Keratinocyte (primary cell): ENCODE results near the gene RCAN2. TPM values are rescaled to one million over a fixed set of nuclear protein-coding genes. Genes with fewer than 3 reads are reported as not detected.

Experiments used
- DNase-seq: peaks from one replicate; pipeline ENCODE4 v3.0.0-alpha.2; 2011; ENCODE audit warnings: low read depth, missing footprints, low spot score
- FAIRE-seq: peaks from 2 replicates; lab custom pipeline; 2011; peaks lifted over from hg19 to GRCh38; lab: Jason Lieb, UNC
- H2AFZ ChIP-seq: 2 replicates; pipeline ENCODE4 v1.6.0; 2012; ENCODE audit warnings: low read length, control low read depth, inconsistent platforms; ENCODE audit not compliant: control insufficient read depth
- H3K27ac ChIP-seq: 2 replicates; pipeline ENCODE4 v1.5.1; 2011; ENCODE audit warnings: low read length; ENCODE audit not compliant: control insufficient read depth, insufficient read depth
- H3K27me3 ChIP-seq: 3 replicates; pipeline ENCODE4 v1.6.0; 2011; ENCODE audit warnings: low read length; ENCODE audit not compliant: control insufficient read depth, insufficient read depth; ENCODE audit errors: extremely low read depth
- H3K36me3 ChIP-seq, 2 experiments: 2 replicates in 1 of 2; 3 replicates in 1 of 2; pipeline ENCODE4 v1.5.1; 2011; ENCODE audit warnings: low read length in 2 of 2, mild to moderate bottlenecking in 1 of 2; ENCODE audit not compliant: control insufficient read depth in 2 of 2, insufficient read depth in 2 of 2; ENCODE audit errors: extremely low read depth in 1 of 2
- H3K4me1 ChIP-seq: 3 replicates; pipeline ENCODE4 v1.5.1; 2011; ENCODE audit warnings: low read length; ENCODE audit not compliant: control insufficient read depth, insufficient read depth; ENCODE audit errors: extremely low read depth
- H3K4me2 ChIP-seq: 3 replicates; pipeline ENCODE4 v1.6.0; 2011; ENCODE audit warnings: low read depth, low read length; ENCODE audit not compliant: control insufficient read depth, insufficient read depth; ENCODE audit errors: extremely low read depth
- H3K4me3 ChIP-seq, 3 experiments: fragments of 200-600 bp in 1 of 3; sonication (generic) in 1 of 3; 2 replicates in 2 of 3; 3 replicates in 1 of 3; pipeline ENCODE4 v1.5.1; 2011 to 2016; ENCODE audit warnings: low read length in 3 of 3, mild to moderate bottlenecking in 3 of 3, control low read depth in 2 of 3, inconsistent platforms in 1 of 3, low read depth in 1 of 3, mixed read lengths in 1 of 3, mixed run types in 1 of 3, moderate library complexity in 1 of 3; ENCODE audit not compliant: control insufficient read depth in 2 of 3, insufficient read depth in 2 of 3; ENCODE audit errors: extremely low read depth in 1 of 3
- H3K79me2 ChIP-seq: 2 replicates; pipeline ENCODE4 v1.6.0; 2012; ENCODE audit warnings: low read length; ENCODE audit not compliant: control insufficient read depth, insufficient read depth
- H3K9ac ChIP-seq: 3 replicates; pipeline ENCODE4 v1.6.0; 2011; ENCODE audit warnings: low read length; ENCODE audit not compliant: control insufficient read depth, insufficient read depth; ENCODE audit errors: extremely low read depth
- H3K9me1 ChIP-seq: 3 replicates; pipeline ENCODE4 v1.6.0; 2011; ENCODE audit warnings: low read length; ENCODE audit not compliant: control insufficient read depth, insufficient read depth; ENCODE audit errors: extremely low read depth
- H3K9me3 ChIP-seq: 2 replicates; pipeline ENCODE4 v1.5.1; 2012; ENCODE audit warnings: low read depth, low read length; ENCODE audit not compliant: control insufficient read depth
- H4K20me1 ChIP-seq: 3 replicates; pipeline ENCODE4 v1.6.0; 2011; ENCODE audit warnings: low read length; ENCODE audit not compliant: control insufficient read depth, insufficient read depth; ENCODE audit errors: extremely low read depth
- EZH2 ChIP-seq: IDR thresholded peaks from one replicate; pipeline ENCODE4 v1.6.1; 2012; ENCODE audit warnings: inconsistent platforms, mild to moderate bottlenecking, low read length, moderate library complexity
- dilution Hi-C: fragments of 300-500 bp; cut with MboI; formaldehyde crosslinking; loops from one replicate; pipeline ENCODE4 v1.7.0; 2020; ENCODE audit warnings: low sequenced_read_pairs; ENCODE audit not compliant: extremely low pct_ligation_motif_present
- polyA plus RNA-seq, 5 experiments: library from polyadenylated mRNA; depleted of rRNA in 3 of 5; stranded (reverse) in 3 of 5; stranded (forward) in 1 of 5; unstranded in 1 of 5; fragments of >200 nt; gene quantifications; 1 replicate in 1 of 5; 2 replicates in 3 of 5; 3 replicates in 1 of 5; pipeline versions ENCODE4 v1.2.1 to v1.2.3, GENCODE V29; 2011 to 2012; ENCODE audit warnings: missing spikeins in 2 of 5, low read depth in 1 of 5, low replicate concordance in 1 of 5
- TF ChIP-seq, protein P1 (sequence below), 3 experiments: IDR thresholded peaks in 1 of 3; conservative IDR thresholded peaks in 1 of 3; optimal IDR thresholded peaks in 1 of 3; 2 replicates in 2 of 3; 3 replicates in 1 of 3; pipeline versions ENCODE3 to v1.5.1; 2011; ENCODE audit warnings: low read length in 3 of 3, mild to moderate bottlenecking in 3 of 3, moderate library complexity in 2 of 3, control low read depth in 1 of 3, inconsistent platforms in 1 of 3; ENCODE audit not compliant: insufficient read depth in 2 of 3; ENCODE audit errors: extremely low read depth in 1 of 3

Gene RCAN2
- polyA plus RNA-seq, 1 donor (not counting 4 experiments of a cell fraction or from before 2014, with no cell fraction given) = not detected

DNA sequence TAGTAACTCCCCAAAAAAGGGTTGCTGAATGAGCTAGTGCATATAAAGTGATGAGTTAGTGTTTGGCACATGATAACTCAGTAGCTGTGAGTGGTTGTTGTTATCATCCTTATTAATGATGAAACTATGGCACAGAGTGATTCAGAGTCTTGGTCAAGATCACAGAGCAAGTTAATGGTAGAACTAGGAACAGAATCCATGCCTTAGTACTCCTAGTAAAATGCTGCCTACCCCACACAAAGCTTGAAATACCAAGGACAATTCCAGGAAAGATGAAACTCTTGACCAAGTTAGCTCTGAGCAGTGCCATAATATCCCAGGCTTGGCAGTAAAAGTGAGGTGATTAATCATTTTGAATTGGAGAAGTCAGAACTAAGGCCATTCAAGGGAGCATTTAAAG lies 211.4 kb downstream of the RCAN2 start:
- Histone ChIP-seq H3K9ac (no peak overlapping the region), H2AFZ (no peak overlapping the region), H3K9me3 (no peaks in the 10 kb centered on the region), H3K27ac (no peak overlapping the region), H3K4me2 (no peak overlapping the region), H3K4me3 (no peak overlapping the region), H3K36me3 (no peaks in the 10 kb centered on the region), H3K27me3 (no peaks in the 10 kb centered on the region), H4K20me1 (no peaks in the 10 kb centered on the region), H3K4me1 (no peaks in the 10 kb centered on the region), H3K9me1 (no peaks in the 10 kb centered on the region), H3K79me2 (no peaks in the 10 kb centered on the region)
- dilution Hi-C loops = no loop called here
- no peak for DNase-seq
- TF ChIP-seq, protein P1, sequence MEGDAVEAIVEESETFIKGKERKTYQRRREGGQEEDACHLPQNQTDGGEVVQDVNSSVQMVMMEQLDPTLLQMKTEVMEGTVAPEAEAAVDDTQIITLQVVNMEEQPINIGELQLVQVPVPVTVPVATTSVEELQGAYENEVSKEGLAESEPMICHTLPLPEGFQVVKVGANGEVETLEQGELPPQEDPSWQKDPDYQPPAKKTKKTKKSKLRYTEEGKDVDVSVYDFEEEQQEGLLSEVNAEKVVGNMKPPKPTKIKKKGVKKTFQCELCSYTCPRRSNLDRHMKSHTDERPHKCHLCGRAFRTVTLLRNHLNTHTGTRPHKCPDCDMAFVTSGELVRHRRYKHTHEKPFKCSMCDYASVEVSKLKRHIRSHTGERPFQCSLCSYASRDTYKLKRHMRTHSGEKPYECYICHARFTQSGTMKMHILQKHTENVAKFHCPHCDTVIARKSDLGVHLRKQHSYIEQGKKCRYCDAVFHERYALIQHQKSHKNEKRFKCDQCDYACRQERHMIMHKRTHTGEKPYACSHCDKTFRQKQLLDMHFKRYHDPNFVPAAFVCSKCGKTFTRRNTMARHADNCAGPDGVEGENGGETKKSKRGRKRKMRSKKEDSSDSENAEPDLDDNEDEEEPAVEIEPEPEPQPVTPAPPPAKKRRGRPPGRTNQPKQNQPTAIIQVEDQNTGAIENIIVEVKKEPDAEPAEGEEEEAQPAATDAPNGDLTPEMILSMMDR (optimal IDR thresholded peaks at IDR 0.05 in 1 of 3, IDR thresholded peaks at IDR 0.05 in 1 of 3, conservative IDR thresholded peaks at IDR 0.05 in 1 of 3; ENCODE audit: extremely low read depth in 1 of 3, insufficient read depth in 2 of 3, low read length in 3 of 3) = no peak
- TF ChIP-seq EZH2 = no peak
- FAIRE-seq = no peak

DNA sequence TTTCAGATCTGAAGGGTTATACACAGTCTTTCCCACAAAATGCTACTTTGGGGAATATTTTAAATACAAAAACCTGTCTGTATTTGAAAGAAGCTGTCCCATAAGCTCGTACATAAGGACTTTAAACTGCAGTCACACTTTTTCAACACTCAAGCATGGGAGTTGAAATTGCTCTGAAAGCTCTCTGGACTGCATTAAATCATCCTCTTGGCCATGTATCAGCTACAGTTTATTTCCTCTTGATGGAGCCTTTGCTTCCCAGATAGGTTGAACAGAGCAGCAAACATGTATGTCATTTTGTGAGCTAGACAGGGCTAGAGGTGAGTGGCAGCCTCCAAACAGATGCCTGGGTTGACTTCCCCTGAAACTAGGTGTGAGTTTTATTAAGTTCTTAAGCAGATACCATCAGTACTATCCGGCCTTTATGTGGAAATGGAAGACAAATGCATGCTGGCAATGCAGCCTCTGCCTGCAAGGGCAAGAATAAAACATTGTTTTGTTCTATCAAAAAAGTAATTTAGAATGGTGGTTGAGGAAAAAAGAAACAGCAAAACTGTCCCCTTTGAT lies 214.6 kb downstream of the RCAN2 start:
- Histone ChIP-seq H3K27me3 (no peaks in the 10 kb centered on the region), H4K20me1 (no peaks in the 10 kb centered on the region), H3K27ac (no peak overlapping the region), H3K4me2 (no peak overlapping the region), H3K36me3 (no peaks in the 10 kb centered on the region), H3K4me1 (no peaks in the 10 kb centered on the region), H2AFZ (no peak overlapping the region), H3K9ac (no peak overlapping the region), H3K4me3 (no peak overlapping the region), H3K9me1 (no peaks in the 10 kb centered on the region), H3K9me3 (no peaks in the 10 kb centered on the region), H3K79me2 (no peaks in the 10 kb centered on the region)
- dilution Hi-C loops = no loop called here
- no peak for TF ChIP-seq EZH2
- TF ChIP-seq, protein P1 (optimal IDR thresholded peaks at IDR 0.05 in 1 of 3, IDR thresholded peaks at IDR 0.05 in 1 of 3, conservative IDR thresholded peaks at IDR 0.05 in 1 of 3; ENCODE audit: extremely low read depth in 1 of 3, insufficient read depth in 2 of 3, low read length in 3 of 3) = no peak
- DNase-seq (no peak), FAIRE-seq (no peak)
